Sigmoid colon (tissue), 7 donors: ENCODE measurements around the gene PTPRT. TPM values are rescaled to one million over a fixed set of nuclear protein-coding genes. Genes with fewer than 3 reads are reported as not detected.

Experiments
- DNase-seq: peaks from one replicate; pipeline ENCODE4 v3.0.0-alpha.2; 2019
- H3K27ac ChIP-seq, 4 donors: fragments of 200-600 bp; sonication (generic); one replicate each; pipeline ENCODE4 v1.5.1; 2016 to 2019; ENCODE audit warnings: mild to moderate bottlenecking in 1 of 4
- H3K27me3 ChIP-seq, 3 donors: fragments of 200-600 bp; sonication (generic); one replicate each; pipeline ENCODE4 v1.5.1; 2019; ENCODE audit warnings: mild to moderate bottlenecking in 1 of 3
- H3K36me3 ChIP-seq, 4 donors: fragments of 200-600 bp; sonication (generic); one replicate each; pipeline ENCODE4 v1.5.1; 2016 to 2019
- H3K4me1 ChIP-seq, 4 donors: fragments of 200-600 bp; sonication (generic); one replicate each; pipeline ENCODE4 v1.5.1; 2017 to 2019
- H3K4me3 ChIP-seq, 4 donors: fragments of 200-600 bp; sonication (generic); one replicate each; pipeline ENCODE4 v1.5.1; 2017 to 2019; ENCODE audit warnings: mild to moderate bottlenecking in 2 of 4, moderate library complexity in 1 of 4
- H3K9me3 ChIP-seq, 4 donors: fragments of 200-600 bp in 3 of 4; sonication (generic) in 3 of 4; one replicate each; pipeline versions ENCODE4 v1.5.1 to v1.6.1; 2013 to 2019
- EP300 ChIP-seq, 4 donors: sonication (generic); formaldehyde crosslinking; IDR thresholded peaks; one replicate each; pipeline ENCODE4 v1.6.1; 2017; ENCODE audit warnings: antibody characterized with exemption in 4 of 4
- POLR2A ChIP-seq, 2 donors: fragments of 450-650 bp; IDR thresholded peaks; one replicate each; pipeline ENCODE4 v1.6.1; 2016; ENCODE audit warnings: antibody characterized with exemption in 2 of 2, mild to moderate bottlenecking in 2 of 2, moderate library complexity in 2 of 2
- POLR2AphosphoS5 ChIP-seq, 4 donors: sonication (generic); formaldehyde crosslinking; IDR thresholded peaks; one replicate each; pipeline ENCODE4 v1.6.1; 2017; ENCODE audit warnings: antibody characterized with exemption in 4 of 4
- WGBS, 2 donors: extraction: QIAGEN DNeasy Blood & Tissue Kit; methylation state at CpG; one replicate each; pipeline ENCODE4 v1.1.7; 2013; 5-methylcytosine and 5-hydroxymethylcytosine counted together
- intact Hi-C: fragments of 100-400 bp; cut with DNase I; formaldehyde crosslinking; loops from one replicate; pipeline ENCODE4 v1.15.1; 2023
- polyA plus RNA-seq, 3 donors: library from polyadenylated mRNA; stranded (reverse); fragments of 200-250 nt; gene quantifications; one replicate each; pipeline ENCODE4 v1.2.3, GENCODE V29; 2013
- total RNA-seq, 4 donors: library from RNA; depleted of rRNA; stranded (reverse); fragments of >200 nt; gene quantifications; one replicate each; pipeline ENCODE4 v1.1.0, GENCODE V29; 2016
- TF ChIP-seq, protein P1 (sequence below), 4 experiments: fragments of 450-650 bp in 3 of 4; fragments of 200-600 bp in 1 of 4; IDR thresholded peaks; one replicate each; pipeline ENCODE4 v1.5.1; 2016 to 2019; ENCODE audit warnings: antibody characterized with exemption in 4 of 4, mild to moderate bottlenecking in 3 of 4, moderate library complexity in 2 of 4
- donor health status: healthy with polysubstance abuse.
- donor health status: Bipolar disorder and iron deficiency.
- donor health status: healthy.

Gene PTPRT
- total and polyA plus RNA-seq, 7 donors: under 0.01 to 0.41 (median 0.12) TPM; not detected in 3

DNA sequence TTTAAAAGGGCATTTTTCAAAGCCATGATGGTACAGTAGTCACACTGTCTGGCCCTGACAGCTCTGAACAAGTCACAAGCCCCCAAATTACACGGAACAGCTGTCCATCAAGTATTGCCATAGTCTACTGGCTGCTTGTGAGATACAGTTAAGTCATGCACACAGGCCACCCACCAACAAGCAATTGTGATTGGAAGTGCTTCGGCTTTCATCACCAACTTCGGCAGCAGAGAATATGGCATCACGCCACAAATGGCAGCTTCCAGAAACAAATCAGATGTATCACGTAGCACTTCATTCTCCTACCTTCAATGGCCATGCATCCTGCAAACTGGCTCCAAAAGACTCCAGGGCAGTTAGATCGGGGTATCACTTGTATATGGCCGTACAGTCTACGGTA is 160.5 kb downstream of the PTPRT start:
- H3K36me3 ChIP-seq: no peaks in the 10 kb centered on the region
- intact Hi-C loops: no loop called here
- H3K4me1 ChIP-seq: no peaks in the 10 kb centered on the region
- no peak overlapping the region for H3K4me3 ChIP-seq
- H3K27ac ChIP-seq: no peak overlapping the region
- H3K9me3 ChIP-seq: no peaks in the 10 kb centered on the region
- no peaks in the 10 kb centered on the region for H3K27me3 ChIP-seq
- whole genome bisulfite sequencing, 2 donors: 89 to 93% methylated on average over 8 of the region's 8 CpGs
- DNase-seq: no peak
- TF ChIP-seq, protein P1, sequence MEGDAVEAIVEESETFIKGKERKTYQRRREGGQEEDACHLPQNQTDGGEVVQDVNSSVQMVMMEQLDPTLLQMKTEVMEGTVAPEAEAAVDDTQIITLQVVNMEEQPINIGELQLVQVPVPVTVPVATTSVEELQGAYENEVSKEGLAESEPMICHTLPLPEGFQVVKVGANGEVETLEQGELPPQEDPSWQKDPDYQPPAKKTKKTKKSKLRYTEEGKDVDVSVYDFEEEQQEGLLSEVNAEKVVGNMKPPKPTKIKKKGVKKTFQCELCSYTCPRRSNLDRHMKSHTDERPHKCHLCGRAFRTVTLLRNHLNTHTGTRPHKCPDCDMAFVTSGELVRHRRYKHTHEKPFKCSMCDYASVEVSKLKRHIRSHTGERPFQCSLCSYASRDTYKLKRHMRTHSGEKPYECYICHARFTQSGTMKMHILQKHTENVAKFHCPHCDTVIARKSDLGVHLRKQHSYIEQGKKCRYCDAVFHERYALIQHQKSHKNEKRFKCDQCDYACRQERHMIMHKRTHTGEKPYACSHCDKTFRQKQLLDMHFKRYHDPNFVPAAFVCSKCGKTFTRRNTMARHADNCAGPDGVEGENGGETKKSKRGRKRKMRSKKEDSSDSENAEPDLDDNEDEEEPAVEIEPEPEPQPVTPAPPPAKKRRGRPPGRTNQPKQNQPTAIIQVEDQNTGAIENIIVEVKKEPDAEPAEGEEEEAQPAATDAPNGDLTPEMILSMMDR (IDR thresholded peaks at IDR 0.05): no peak
- TF ChIP-seq POLR2A (IDR thresholded peaks at IDR 0.05): no peak
- TF ChIP-seq POLR2AphosphoS5 (IDR thresholded peaks at IDR 0.05): no peak
- no peak for TF ChIP-seq EP300 (IDR thresholded peaks at IDR 0.05)

DNA sequence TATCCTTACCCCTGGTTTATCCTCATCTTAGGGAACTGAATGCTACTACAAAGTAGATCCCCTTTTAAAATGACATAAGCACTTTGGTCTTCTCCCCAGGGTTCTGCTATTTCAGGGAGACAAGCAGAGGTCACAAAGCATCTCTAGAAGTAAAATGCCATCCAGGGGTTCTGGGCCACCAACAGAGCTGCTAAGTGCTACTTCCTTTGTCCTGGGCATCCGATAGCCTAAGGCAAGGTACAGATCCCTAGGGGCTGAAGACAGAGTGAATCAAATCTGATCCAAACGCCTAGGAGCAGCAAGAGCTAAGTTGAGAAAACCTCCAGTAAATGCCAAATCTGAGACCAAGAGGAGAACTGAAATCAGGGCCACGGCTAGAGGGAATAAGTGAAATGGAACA is 161.2 kb downstream of the PTPRT start:
- intact Hi-C loops: no loop called here
- Histone ChIP-seq H3K27ac (no peak overlapping the region), H3K4me3 (no peak overlapping the region), H3K4me1 (no peaks in the 10 kb centered on the region), H3K27me3 (no peaks in the 10 kb centered on the region), H3K9me3 (no peaks in the 10 kb centered on the region), H3K36me3 (no peaks in the 10 kb centered on the region)
- TF ChIP-seq POLR2AphosphoS5 (IDR thresholded peaks at IDR 0.05) (no peak), EP300 (IDR thresholded peaks at IDR 0.05) (no peak), POLR2A (IDR thresholded peaks at IDR 0.05) (no peak)
- TF ChIP-seq, protein P1 (IDR thresholded peaks at IDR 0.05): no peak
- DNase-seq: no peak
- WGBS, 2 donors: 44 to 46% methylated on average over 3 of the region's 3 CpGs

DNA sequence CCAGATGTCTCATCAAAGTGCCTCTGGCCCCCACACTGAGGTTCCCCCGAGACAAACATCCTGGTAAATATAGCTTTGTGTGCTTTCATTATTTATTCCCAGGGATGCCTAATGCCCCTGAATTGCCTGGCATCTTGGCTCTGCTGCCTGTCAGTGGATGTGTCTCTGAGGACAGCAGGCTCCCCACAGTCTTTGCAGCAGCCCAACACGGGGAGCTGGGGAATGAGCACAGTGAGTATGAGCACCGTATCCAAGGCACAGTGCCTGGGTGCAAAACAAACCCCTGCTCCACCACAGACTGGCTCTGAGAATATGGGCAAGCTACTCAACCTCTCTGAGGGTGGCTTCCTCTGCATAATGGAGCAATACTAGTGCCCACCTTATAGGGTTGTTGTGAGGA is 165.9 kb downstream of the PTPRT start:
- 16 to 61% methylated on average over 3 of the region's 3 CpGs for WGBS, 2 donors
- H3K9me3 ChIP-seq: no peaks in the 10 kb centered on the region

DNA sequence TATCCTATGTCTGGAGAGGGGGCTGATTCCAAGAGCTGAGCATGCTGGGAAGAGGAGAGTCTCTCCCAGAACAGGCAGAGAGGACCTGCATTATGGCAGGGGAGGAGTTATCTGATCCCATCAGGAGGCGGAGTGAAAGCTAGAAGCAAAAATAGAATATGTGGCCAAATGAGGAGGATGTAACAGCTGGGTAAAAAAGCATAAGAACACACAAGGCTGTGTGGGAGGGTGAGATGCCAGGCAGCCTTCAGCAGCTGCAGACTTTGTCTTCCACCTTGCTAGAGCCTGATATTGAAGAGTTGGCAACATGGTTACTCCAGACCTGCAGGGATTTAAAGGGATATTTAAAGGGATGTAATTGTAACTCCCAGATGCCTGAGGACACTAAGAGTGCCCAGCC is 167.1 kb downstream of the PTPRT start:
- intact Hi-C loops: no loop called here
- Histone ChIP-seq H3K4me1 (no peaks in the 10 kb centered on the region), H3K27me3 (no peaks in the 10 kb centered on the region), H3K27ac (no peak overlapping the region), H3K36me3 (no peaks in the 10 kb centered on the region), H3K9me3 (no peaks in the 10 kb centered on the region), H3K4me3 (no peak overlapping the region)
- no peak for DNase-seq
- WGBS, 2 donors: 84 to 85% methylated on average over 1 of the region's 1 CpG
- TF ChIP-seq POLR2A (IDR thresholded peaks at IDR 0.05) (no peak), EP300 (IDR thresholded peaks at IDR 0.05) (no peak), POLR2AphosphoS5 (IDR thresholded peaks at IDR 0.05) (no peak)
- TF ChIP-seq, protein P1 (IDR thresholded peaks at IDR 0.05): no peak

More for the DNA sequence above, 165.9 kb downstream of the PTPRT start:
- TF ChIP-seq EP300 (IDR thresholded peaks at IDR 0.05) (no peak), POLR2A (IDR thresholded peaks at IDR 0.05) (no peak), POLR2AphosphoS5 (IDR thresholded peaks at IDR 0.05) (no peak)
- TF ChIP-seq, protein P1 (IDR thresholded peaks at IDR 0.05): no peak
- Histone ChIP-seq H3K27ac (no peak overlapping the region), H3K27me3 (no peaks in the 10 kb centered on the region), H3K4me3 (no peak overlapping the region), H3K36me3 (no peaks in the 10 kb centered on the region), H3K4me1 (no peaks in the 10 kb centered on the region)
- intact Hi-C loops: no loop called here
- no peak for DNase-seq

- no peak for DNase-seq
- 82 to 83% methylated on average over 2 of the region's 2 CpGs for WGBS, 2 donors
- intact Hi-C loops: no loop called here
- TF ChIP-seq POLR2A (IDR thresholded peaks at IDR 0.05): no peak
- TF ChIP-seq, protein P1 (IDR thresholded peaks at IDR 0.05): no peak
- no peak for TF ChIP-seq POLR2AphosphoS5 (IDR thresholded peaks at IDR 0.05)
- no peak for TF ChIP-seq EP300 (IDR thresholded peaks at IDR 0.05)
- Histone ChIP-seq H3K27me3 (no peaks in the 10 kb centered on the region), H3K4me3 (no peak overlapping the region), H3K27ac (no peak overlapping the region), H3K4me1 (no peaks in the 10 kb centered on the region), H3K36me3 (no peaks in the 10 kb centered on the region), H3K9me3 (no peaks in the 10 kb centered on the region)
These were observed 167.6 kb downstream of the PTPRT start for GRCh38 chr20:43022081-43022480.
